ENCODE data around the gene PDHX.
"Not testable (repeated sequence)": the region's sequence is repeated elsewhere in the genome, so short reads cannot be mapped to it uniquely, and the experiment has no call there.

PDHX gene

GRCh38 chr11:35028007-35028406 lies 111.6 kb downstream of the PDHX start:
- not testable (repeated sequence) for DNase-seq

- peak; percentile 78 for DNase-seq
These were observed 113.7 kb downstream of the PDHX start for GRCh38 chr11:35029979-35030682.

- DNase-seq, result peak; percentile 97
These were observed 114.3 kb downstream of the PDHX start for GRCh38 chr11:35030716-35031213.

- DNase-seq, result no peak
These were observed 114.9 kb downstream of the PDHX start for GRCh38 chr11:35031346-35031745.

- peak; percentile 94 for DNase-seq
These were observed 115.4 kb downstream of the PDHX start for GRCh38 chr11:35031867-35032266.

- no peak for DNase-seq
These were observed 116.6 kb downstream of the PDHX start for GRCh38 chr11:35033011-35033410.

- DNase-seq, result no peak
These were observed 118.0 kb downstream of the PDHX start for GRCh38 chr11:35034401-35034800.

GRCh38 chr11:35035894-35036408 lies 119.5 kb downstream of the PDHX start:
- DNase-seq, result no peak

- DNase-seq, result peak; percentile 64
These were observed 120.2 kb downstream of the PDHX start for GRCh38 chr11:35036639-35037038.

GRCh38 chr11:35038211-35038928 lies 122.0 kb downstream of the PDHX start:
- no peak for DNase-seq

- no peak for DNase-seq
These were observed 122.7 kb downstream of the PDHX start for GRCh38 chr11:35039076-35039475.

- DNase-seq, result no peak
These were observed 124.0 kb downstream of the PDHX start for GRCh38 chr11:35040221-35040942.

- no peak for DNase-seq
These were observed 124.7 kb downstream of the PDHX start for GRCh38 chr11:35041070-35041554.

GRCh38 chr11:35042224-35042623 lies 125.8 kb downstream of the PDHX start:
- no peak for DNase-seq

- no peak for DNase-seq
These were observed 126.5 kb downstream of the PDHX start for GRCh38 chr11:35042913-35043312.

GRCh38 chr11:35043936-35044335 lies 127.5 kb downstream of the PDHX start:
- DNase-seq, result no peak

- no peak for DNase-seq
These were observed 128.9 kb downstream of the PDHX start for GRCh38 chr11:35045236-35045820.
